ENCODE measurements around the gene PTPRM. TPM values are rescaled to one million over a fixed set of nuclear protein-coding genes. Genes with fewer than 3 reads are reported as not detected.

PTPRM gene
- total RNA-seq, 2 experiments from 2014 or later: 2.1 to 3.0 TPM

DNA sequence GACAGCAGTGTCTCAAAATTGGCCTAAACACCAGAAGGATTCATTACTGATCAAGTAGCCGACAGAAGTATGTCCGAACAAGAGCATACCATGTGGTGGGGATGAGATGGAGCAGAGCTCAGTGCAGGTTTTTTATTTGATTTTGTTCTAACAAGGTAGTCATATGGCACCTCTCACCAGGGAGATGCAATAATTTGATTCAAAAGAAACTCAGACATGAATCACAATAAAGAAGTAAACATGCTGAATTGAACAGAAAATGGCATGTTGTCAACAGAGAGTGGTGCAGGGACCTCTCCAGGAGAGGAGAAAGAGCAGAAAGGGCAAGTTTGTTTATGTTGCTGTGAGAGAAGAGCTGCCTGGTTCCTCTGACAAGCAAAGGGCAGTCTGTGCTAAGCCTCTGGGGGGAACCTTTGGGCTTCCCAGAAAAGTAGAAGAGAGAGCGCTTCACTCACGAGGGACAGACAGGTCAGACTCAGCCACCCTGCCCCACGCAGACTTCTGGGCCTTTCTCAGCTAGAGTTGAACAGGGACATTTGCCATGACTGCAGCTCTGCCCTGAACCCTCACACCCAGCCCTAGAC, 690.8 kb downstream of the PTPRM start:
- CTCF ChIA-PET: no interaction called here
- Mint-ChIP-seq H3K36me3 (ENCODE audit: low read depth) (no peaks in the 10 kb centered on the region), H3K27ac (no peak overlapping the region), H3K4me3 (no peak overlapping the region), H3K27me3 (no peaks in the 10 kb centered on the region), H3K4me1 (ENCODE audit: low read depth) (no peaks in the 10 kb centered on the region), H3K9me3 (no peaks in the 10 kb centered on the region)
- DNase-seq (no peak), ATAC-seq (no peak)
- intact Hi-C loops (cut with micrococcal nuclease): loop anchor here (10.0 kb wide), 1 partner anchor 47 kb away; no protein-coding TSS in a partner anchor
- POLR2A ChIA-PET: no interaction called here
- TF ChIP-seq, protein P1, sequence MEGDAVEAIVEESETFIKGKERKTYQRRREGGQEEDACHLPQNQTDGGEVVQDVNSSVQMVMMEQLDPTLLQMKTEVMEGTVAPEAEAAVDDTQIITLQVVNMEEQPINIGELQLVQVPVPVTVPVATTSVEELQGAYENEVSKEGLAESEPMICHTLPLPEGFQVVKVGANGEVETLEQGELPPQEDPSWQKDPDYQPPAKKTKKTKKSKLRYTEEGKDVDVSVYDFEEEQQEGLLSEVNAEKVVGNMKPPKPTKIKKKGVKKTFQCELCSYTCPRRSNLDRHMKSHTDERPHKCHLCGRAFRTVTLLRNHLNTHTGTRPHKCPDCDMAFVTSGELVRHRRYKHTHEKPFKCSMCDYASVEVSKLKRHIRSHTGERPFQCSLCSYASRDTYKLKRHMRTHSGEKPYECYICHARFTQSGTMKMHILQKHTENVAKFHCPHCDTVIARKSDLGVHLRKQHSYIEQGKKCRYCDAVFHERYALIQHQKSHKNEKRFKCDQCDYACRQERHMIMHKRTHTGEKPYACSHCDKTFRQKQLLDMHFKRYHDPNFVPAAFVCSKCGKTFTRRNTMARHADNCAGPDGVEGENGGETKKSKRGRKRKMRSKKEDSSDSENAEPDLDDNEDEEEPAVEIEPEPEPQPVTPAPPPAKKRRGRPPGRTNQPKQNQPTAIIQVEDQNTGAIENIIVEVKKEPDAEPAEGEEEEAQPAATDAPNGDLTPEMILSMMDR (IDR thresholded peaks at IDR 0.05): no peak

DNA sequence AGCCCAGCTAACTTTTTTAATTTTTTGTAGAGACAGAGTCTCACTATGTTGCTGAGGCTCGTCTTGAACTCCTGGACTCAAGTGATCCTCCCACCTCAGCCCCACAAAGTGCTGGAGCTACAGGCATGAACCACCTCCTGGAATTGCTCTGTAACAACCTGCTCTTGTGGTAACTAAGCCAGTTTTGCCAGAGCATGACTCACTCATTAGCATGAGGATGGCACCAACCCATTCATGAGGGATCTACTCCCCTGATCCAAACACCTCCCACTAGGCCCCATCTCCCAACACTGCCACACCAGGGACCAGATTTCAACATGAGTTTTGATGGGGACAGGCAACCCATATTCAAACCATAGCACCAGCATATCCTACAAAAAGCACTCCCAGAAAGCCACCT, 693.2 kb downstream of the PTPRM start:
- Mint-ChIP-seq H3K27ac (no peak overlapping the region), H3K4me1 (ENCODE audit: low read depth) (no peaks in the 10 kb centered on the region), H3K36me3 (ENCODE audit: low read depth) (no peaks in the 10 kb centered on the region), H3K4me3 (no peak overlapping the region), H3K27me3 (no peaks in the 10 kb centered on the region), H3K9me3 (no peaks in the 10 kb centered on the region)
- DNase-seq (no peak), ATAC-seq (no peak)
- TF ChIP-seq, protein P1 (IDR thresholded peaks at IDR 0.05): no peak
- ChIA-PET CTCF (no interaction called here), POLR2A (no interaction called here)
- intact Hi-C loops (cut with micrococcal nuclease): no loop called here

GRCh38 chr18:8260827-8261226, 693.7 kb downstream of the PTPRM start:
- DNase-seq (no peak), ATAC-seq (no peak)
- CTCF ChIA-PET: no interaction called here
- H3K36me3 Mint-ChIP-seq (ENCODE audit: low read depth): no peaks in the 10 kb centered on the region
- H3K4me3 Mint-ChIP-seq: no peak overlapping the region
- no peak overlapping the region for H3K27ac Mint-ChIP-seq
- H3K9me3 Mint-ChIP-seq: no peaks in the 10 kb centered on the region
- H3K27me3 Mint-ChIP-seq: no peaks in the 10 kb centered on the region
- POLR2A ChIA-PET: no interaction called here
- TF ChIP-seq, protein P1 (IDR thresholded peaks at IDR 0.05): no peak
- no peaks in the 10 kb centered on the region for H3K4me1 Mint-ChIP-seq (ENCODE audit: low read depth)
- intact Hi-C loops (cut with micrococcal nuclease): no loop called here

DNA sequence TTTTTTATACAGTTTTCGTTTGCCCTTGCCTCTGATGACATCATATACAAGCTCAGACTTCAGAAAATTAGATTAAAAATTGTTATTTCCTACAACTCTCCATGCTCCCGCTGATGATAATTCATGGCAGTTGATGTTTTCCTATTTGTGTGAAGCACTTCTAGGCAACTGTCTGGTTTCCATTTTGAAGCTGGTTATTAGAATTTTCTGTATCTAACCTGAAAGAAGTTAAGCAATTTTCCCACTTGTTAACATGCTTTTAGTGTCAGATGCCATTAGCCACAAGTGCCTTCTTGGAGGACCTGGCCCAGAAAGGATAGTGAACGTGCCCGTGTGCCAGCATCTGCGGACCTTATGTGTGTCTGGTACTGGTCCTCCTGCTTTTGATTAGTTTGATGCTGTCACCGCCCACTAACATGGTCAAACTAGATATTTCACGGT, 694.6 kb downstream of the PTPRM start:
- no peak for ATAC-seq
- TF ChIP-seq, protein P1 (IDR thresholded peaks at IDR 0.05): no peak
- no peaks in the 10 kb centered on the region for H3K27me3 Mint-ChIP-seq
- POLR2A ChIA-PET: no interaction called here
- CTCF ChIA-PET: no interaction called here
- H3K4me3 Mint-ChIP-seq: no peak overlapping the region
- H3K4me1 Mint-ChIP-seq (ENCODE audit: low read depth): no peaks in the 10 kb centered on the region
- no peak for DNase-seq
- no peaks in the 10 kb centered on the region for H3K36me3 Mint-ChIP-seq (ENCODE audit: low read depth)
- H3K27ac Mint-ChIP-seq: no peak overlapping the region
- no peaks in the 10 kb centered on the region for H3K9me3 Mint-ChIP-seq
- intact Hi-C loops (cut with micrococcal nuclease): no loop called here

DNA sequence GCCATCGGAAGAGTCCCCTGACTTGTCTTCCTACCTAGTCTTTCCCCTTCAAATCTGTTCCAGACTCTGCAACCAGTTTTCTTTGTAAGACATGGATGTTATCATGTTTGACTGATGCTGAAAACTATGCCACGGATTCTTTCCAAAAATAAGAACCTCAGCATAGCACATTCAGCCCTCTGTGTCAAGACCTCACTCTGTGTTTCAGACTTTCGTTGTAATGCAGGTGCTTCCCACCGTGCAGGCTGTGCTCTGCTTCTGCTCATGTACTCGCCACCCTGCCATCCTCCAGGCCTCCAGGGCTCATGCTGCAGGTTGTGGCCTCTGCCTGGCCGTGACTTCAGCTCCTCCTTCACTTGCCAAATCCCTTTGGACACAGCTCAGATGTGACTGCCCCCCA, 695.1 kb downstream of the PTPRM start:
- ChIA-PET POLR2A (no interaction called here), CTCF (no interaction called here)
- intact Hi-C loops (cut with micrococcal nuclease): no loop called here
- H3K4me3 Mint-ChIP-seq: no peak overlapping the region
- H3K9me3 Mint-ChIP-seq: no peaks in the 10 kb centered on the region
- H3K4me1 Mint-ChIP-seq (ENCODE audit: low read depth): no peaks in the 10 kb centered on the region
- H3K36me3 Mint-ChIP-seq (ENCODE audit: low read depth): no peaks in the 10 kb centered on the region
- no peak overlapping the region for H3K27ac Mint-ChIP-seq
- ATAC-seq: no peak
- TF ChIP-seq, protein P1 (IDR thresholded peaks at IDR 0.05): no peak
- H3K27me3 Mint-ChIP-seq: no peaks in the 10 kb centered on the region
- no peak for DNase-seq

Measured in activated CD8-positive, alpha-beta T cell treated with anti-CD3 and anti-CD28 coated beads for 36 hours (primary cell).